HepG2 (cell line): ENCODE measurements around the gene NFAT5. TPM values are rescaled to one million over a fixed set of nuclear protein-coding genes. Genes with fewer than 3 reads are reported as not detected.

Experiments used
- DNMT3B ChIP-seq: conservative IDR thresholded peaks from 2 replicates; pipeline ENCODE4 v1.6.1; 2016; ENCODE audit warnings: missing biosample characterization, control low read depth
- HNF1A ChIP-seq, 2 experiments: sonication (generic) in 1 of 2; formaldehyde crosslinking in 1 of 2; IDR thresholded peaks; 2 replicates each; pipeline versions ENCODE4 v1.4.0 to v1.6.1; 2016 to 2020; ENCODE audit warnings: borderline replicate concordance in 1 of 2, low read depth in 1 of 2, mild to moderate bottlenecking in 1 of 2, missing genetic modification reagents in 1 of 2
- MED1 ChIP-seq: sonication (generic); formaldehyde crosslinking; IDR thresholded peaks from 2 replicates; pipeline ENCODE4 v1.4.0; 2020; ENCODE audit warnings: missing genetic modification reagents
- MXI1 ChIP-seq: IDR thresholded peaks from 3 replicates; pipeline ENCODE4 v1.6.1; 2012; ENCODE audit warnings: low read depth, low read length, inconsistent platforms, borderline replicate concordance
- NR3C1 ChIP-seq: sonication (generic); formaldehyde crosslinking; IDR thresholded peaks from 2 replicates; pipeline ENCODE4 v1.4.0; 2020; ENCODE audit warnings: missing genetic modification reagents
- PBX3 ChIP-seq: sonication (generic); formaldehyde crosslinking; IDR thresholded peaks from 2 replicates; pipeline ENCODE4 v1.8.1; 2023; ENCODE audit warnings: missing genetic modification reagents, inconsistent platforms, borderline replicate concordance
- REL ChIP-seq: sonication (generic); formaldehyde crosslinking; conservative IDR thresholded peaks from 2 replicates; pipeline ENCODE4 v1.8.0; 2022; ENCODE audit warnings: mild to moderate bottlenecking, missing genetic modification reagents, moderate library complexity
- TEF ChIP-seq: sonication (generic); formaldehyde crosslinking; IDR thresholded peaks from 2 replicates; pipeline ENCODE4 v1.5.0; 2020; ENCODE audit warnings: missing genetic modification reagents
- ZNF407 ChIP-seq: sonication (generic); formaldehyde crosslinking; IDR thresholded peaks from one replicate; pipeline ENCODE4 v1.5.1; 2020; ENCODE audit warnings: mild to moderate bottlenecking, missing genetic modification reagents; ENCODE audit errors: not compliant biosample characterization
- ZNF430 ChIP-seq: sonication (generic); formaldehyde crosslinking; IDR thresholded peaks from 2 replicates; pipeline ENCODE4 v1.9.0; 2021; ENCODE audit warnings: mild to moderate bottlenecking, missing genetic modification reagents
- ZNF740 ChIP-seq: sonication (generic); formaldehyde crosslinking; IDR thresholded peaks from 2 replicates; pipeline ENCODE4 v1.4.0; 2020; ENCODE audit warnings: missing genetic modification reagents
- ZNF766 ChIP-seq: sonication (generic); formaldehyde crosslinking; IDR thresholded peaks from 2 replicates; pipeline ENCODE4 v1.5.0; 2020; ENCODE audit warnings: missing genetic modification reagents, borderline replicate concordance
- polyA plus RNA-seq, 8 experiments: library from polyadenylated mRNA; depleted of rRNA in 3 of 8; stranded (reverse) in 7 of 8; unstranded in 1 of 8; fragments of >200 nt; fragmentation: Illumina TruSeq in 4 of 8; extraction: Trizol in 4 of 8; gene quantifications; 2 replicates each; pipeline versions ENCODE4 v1.2.1 to v1.2.3, GENCODE V29; 2011 to 2016; ENCODE audit warnings: low read depth in 4 of 8, missing spikeins in 1 of 8, mixed read lengths in 1 of 8; ENCODE audit not compliant: insufficient read depth in 1 of 8
- total RNA-seq, 5 experiments: library from RNA; depleted of rRNA; stranded (reverse); fragments of >200 nt; fragmentation: Illumina TruSeq; extraction: Trizol; gene quantifications; 2 replicates each; pipeline ENCODE4 v1.2.3, GENCODE V29; 2016; ENCODE audit warnings: low read depth in 1 of 5

Gene NFAT5
- total and polyA plus RNA-seq, 2 of the 13 experiments (the other 11 are each of a cell fraction or from before 2014, with no cell fraction given) = 20.5 to 54.3 TPM

- TF ChIP-seq HNF1A (IDR thresholded peaks at IDR 0.05; ENCODE audit: low read depth) (peak; percentile 15; the same call in 1 of the 2 replicates), HNF1A (CRISPR knock-in tag; IDR thresholded peaks at IDR 0.05; ENCODE audit: borderline replicate concordance) (peak; percentile 93), TEF (CRISPR knock-in tag) (0 out of 2 replicates have a peak, but pooled peaks have one; percentile 83), ZNF430 (CRISPR knock-in tag) (peak; percentile 94), MED1 (CRISPR knock-in tag) (peak; percentile 92), DNMT3B (peak; percentile 69; the same call in 1 of the 2 replicates), REL (CRISPR knock-in tag) (no peak), ZNF740 (peak; percentile 88; the same call in 1 of the 2 replicates), MXI1 (peak; percentile 89), ZNF766 (CRISPR knock-in tag) (peak; percentile 50; the same call in 1 of the 2 replicates), ZNF407 (CRISPR knock-in tag) (peak; percentile 94), NR3C1 (CRISPR knock-in tag) (no peak), PBX3 (CRISPR knock-in tag) (no peak)
Observed at GRCh38 chr16:69565671-69566239, at the start of gene NFAT5 (continued).
